RWPE1 (cell line): Measurements from ENCODE around the gene EDRF1.
A peak's percentile ranks its signal among the peaks of the same experiment; 100 is the strongest.

Source experiments
- CTCF ChIA-PET: fragments of 350-600 bp; sonication (Branson Sonifier 250); formaldehyde crosslinking; extraction: SDS; loops from one replicate; lab custom pipeline; 2021; lab: Yijun Ruan, JAX
- POLR2A ChIA-PET: fragments of 400-600 bp; formaldehyde crosslinking; extraction: SDS; loops from one replicate; lab custom pipeline; 2020; ENCODE audit warnings: antibody characterized with exemption; ENCODE audit not compliant: low non-redundant PET; lab: Yijun Ruan, JAX
- DNase-seq: peaks from one replicate; pipeline ENCODE4 v3.0.0; 2012; ENCODE audit warnings: low spot score
- H3K27ac ChIP-seq: fragments of 450-650 bp; 2 replicates; pipeline ENCODE4 v1.5.1; 2017
- TF ChIP-seq, protein P1 (sequence below): fragments of 450-650 bp; conservative IDR thresholded peaks from 2 replicates; pipeline ENCODE4 v1.5.1; 2017; ENCODE audit warnings: low read depth, mild to moderate bottlenecking

Gene EDRF1

DNA sequence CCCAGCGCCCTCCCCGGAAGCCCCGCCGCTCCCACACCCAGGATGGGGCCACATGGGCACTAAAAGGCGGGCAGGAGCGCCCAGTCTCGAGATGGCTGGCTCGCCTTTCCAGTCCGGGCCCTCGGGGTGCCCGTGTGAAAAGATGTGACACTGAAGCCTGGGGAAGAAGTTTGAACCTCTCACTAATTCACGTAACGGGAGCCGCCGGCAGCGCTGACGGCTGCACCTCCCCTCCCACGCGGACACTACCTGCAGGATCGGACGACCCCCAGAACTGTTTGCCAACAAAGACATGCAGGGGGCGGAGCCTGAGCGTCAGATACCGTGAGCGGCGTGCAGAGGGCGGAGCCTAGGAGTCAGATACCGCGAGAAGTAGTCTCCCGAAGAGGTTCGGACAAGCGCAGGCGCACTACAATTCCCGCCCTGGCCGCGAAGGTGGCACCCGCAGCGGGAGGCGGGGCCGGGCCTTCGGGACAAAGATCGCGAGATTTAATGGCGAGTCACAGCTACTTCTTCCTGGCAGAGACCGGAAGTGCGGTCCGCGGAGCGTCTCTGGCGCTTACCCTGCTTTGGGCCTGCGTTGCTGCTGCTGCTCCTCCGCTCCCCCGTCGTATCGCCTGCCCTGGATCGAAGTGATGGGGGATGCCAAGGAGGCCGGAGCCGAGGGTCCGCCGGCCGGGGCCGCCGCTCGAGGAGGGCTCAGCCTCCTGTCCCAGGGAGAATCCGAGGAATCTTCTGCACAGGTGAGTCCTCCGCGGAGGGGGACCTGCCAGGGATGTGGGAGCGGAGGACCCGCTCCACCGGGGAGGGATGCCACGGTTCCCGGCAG lies at the start of gene EDRF1:
Gene EDRF1, plus strand, starts transcription at position 537 of the 829 bp plus-strand sequence. Its CDS starts 99 bp downstream, at position 636.
- POLR2A ChIA-PET = interaction anchor here (0.5 to 0.7 kb wide), 2 partner anchors 57 to 365 kb away, joined by 3 to 4 read pairs; no protein-coding TSS in a partner anchor
- H3K27ac ChIP-seq = peak within 1 kb of the TSS; percentile 92
- peak; percentile 99 for DNase-seq
- CTCF ChIA-PET = interaction anchor here (0.6 kb wide), 1 partner anchor 21 kb away, joined by 4 read pairs; no protein-coding TSS in a partner anchor
- TF ChIP-seq, protein P1, sequence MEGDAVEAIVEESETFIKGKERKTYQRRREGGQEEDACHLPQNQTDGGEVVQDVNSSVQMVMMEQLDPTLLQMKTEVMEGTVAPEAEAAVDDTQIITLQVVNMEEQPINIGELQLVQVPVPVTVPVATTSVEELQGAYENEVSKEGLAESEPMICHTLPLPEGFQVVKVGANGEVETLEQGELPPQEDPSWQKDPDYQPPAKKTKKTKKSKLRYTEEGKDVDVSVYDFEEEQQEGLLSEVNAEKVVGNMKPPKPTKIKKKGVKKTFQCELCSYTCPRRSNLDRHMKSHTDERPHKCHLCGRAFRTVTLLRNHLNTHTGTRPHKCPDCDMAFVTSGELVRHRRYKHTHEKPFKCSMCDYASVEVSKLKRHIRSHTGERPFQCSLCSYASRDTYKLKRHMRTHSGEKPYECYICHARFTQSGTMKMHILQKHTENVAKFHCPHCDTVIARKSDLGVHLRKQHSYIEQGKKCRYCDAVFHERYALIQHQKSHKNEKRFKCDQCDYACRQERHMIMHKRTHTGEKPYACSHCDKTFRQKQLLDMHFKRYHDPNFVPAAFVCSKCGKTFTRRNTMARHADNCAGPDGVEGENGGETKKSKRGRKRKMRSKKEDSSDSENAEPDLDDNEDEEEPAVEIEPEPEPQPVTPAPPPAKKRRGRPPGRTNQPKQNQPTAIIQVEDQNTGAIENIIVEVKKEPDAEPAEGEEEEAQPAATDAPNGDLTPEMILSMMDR = no peak

- POLR2A ChIA-PET = interaction anchor here (0.6 kb wide), 1 partner anchor 34 kb away, joined by 3 read pairs; no protein-coding TSS in a partner anchor
- H3K27ac ChIP-seq = no peak overlapping the region
- no peak for DNase-seq
- TF ChIP-seq, protein P1 = no peak
- CTCF ChIA-PET = no interaction called here
Observed at GRCh38 chr10:125672884-125673283, 46.6 kb upstream of the EDRF1 start.

DNA sequence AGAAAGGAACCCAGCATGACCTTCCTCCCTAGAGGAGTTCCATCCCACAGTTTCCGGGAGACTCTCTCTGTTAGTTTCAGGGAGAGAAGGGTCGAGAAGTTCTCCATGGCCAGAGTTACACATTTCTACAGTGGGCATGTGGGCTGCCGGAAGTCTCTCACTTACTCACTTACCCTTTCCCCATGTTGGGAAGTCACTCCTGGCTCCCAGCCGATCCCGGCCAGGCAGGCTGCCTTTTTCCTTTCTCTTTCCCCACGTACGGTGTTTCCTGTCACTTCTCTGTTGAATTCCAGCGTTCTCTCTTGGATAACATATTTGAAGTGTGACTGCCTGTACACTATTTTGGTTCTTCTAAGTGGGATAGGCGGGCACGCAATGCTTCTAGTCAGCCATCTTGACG lies 40.1 kb upstream of the EDRF1 start:
- ChIA-PET POLR2A (no interaction called here), CTCF (no interaction called here)
- DNase-seq = no peak
- H3K27ac ChIP-seq = no peak overlapping the region
- TF ChIP-seq, protein P1 = no peak

- POLR2A ChIA-PET = no interaction called here
- TF ChIP-seq, protein P1 = no peak
- DNase-seq = no peak
- CTCF ChIA-PET = interaction anchor here (0.5 kb wide), 1 partner anchor 177 kb away, joined by 3 read pairs; no protein-coding TSS in a partner anchor
- H3K27ac ChIP-seq = no peak within 1 kb of the TSS
Observed at GRCh38 chr10:125683063-125683462, 36.4 kb upstream of the EDRF1 start, which contains the start of gene TEX36. TSS of gene TEX36 (minus strand) at chr10:125683163. CDS start at chr10:125682989, 174 bp downstream.

- TF ChIP-seq, protein P1 = no peak
- DNase-seq = no peak
- ChIA-PET CTCF (no interaction called here), POLR2A (no interaction called here)
- no peak overlapping the region for H3K27ac ChIP-seq
Observed at GRCh38 chr10:125683821-125684220, 35.7 kb upstream of the EDRF1 start.

DNA sequence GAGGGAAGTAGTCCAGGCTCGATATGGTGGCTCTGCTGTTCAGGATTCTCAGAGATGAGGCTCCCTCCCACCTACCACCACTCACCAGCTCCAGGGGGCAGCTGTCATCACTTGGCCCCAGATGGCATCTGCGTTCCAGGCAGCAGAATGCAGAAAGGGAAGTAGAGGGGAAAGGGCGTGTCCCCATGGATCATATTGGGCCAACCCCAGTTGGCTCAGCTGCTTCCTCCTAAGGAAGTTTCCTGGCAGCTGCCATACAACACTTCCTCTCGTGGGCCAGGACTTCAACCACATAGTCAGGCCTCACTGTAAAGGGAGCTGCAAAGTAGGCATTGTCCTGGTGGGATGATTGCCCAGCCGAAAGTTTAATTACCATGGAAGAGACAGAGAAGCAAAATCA lies 34.9 kb upstream of the EDRF1 start:
- H3K27ac ChIP-seq = no peak overlapping the region
- DNase-seq = no peak
- TF ChIP-seq, protein P1 = no peak
- CTCF ChIA-PET = no interaction called here
- POLR2A ChIA-PET = no interaction called here
